Common myeloid progenitor, CD34-positive (primary cell): ENCODE results near the gene PCSK7.

ENCODE experiments used
- CTCF ChIA-PET: fragments of 350-600 bp; sonication (Branson Sonifier 250); formaldehyde crosslinking; loops from one replicate; lab custom pipeline; 2021; ENCODE audit warnings: antibody characterized with exemption; lab: Charles Lee
- POLR2A ChIA-PET: fragments of 350-600 bp; sonication (Branson Sonifier 250); formaldehyde crosslinking; loops from one replicate; lab custom pipeline; 2021; ENCODE audit warnings: antibody characterized with exemption; lab: Charles Lee
- DNase-seq, 3 donors: peaks; one replicate each; pipeline versions ENCODE4 v3.0.0 to v3.0.0-alpha.2; 2013
- H3K27ac ChIP-seq, 2 experiments: 1 replicate in 1 of 2; 2 replicates in 1 of 2; pipeline ENCODE4 v1.7.0; 2013; ENCODE audit warnings: inconsistent platforms in 2 of 2, low read length in 2 of 2, mild to moderate bottlenecking in 2 of 2, low read depth in 1 of 2, moderate library complexity in 1 of 2; ENCODE audit not compliant: severe bottlenecking in 2 of 2, insufficient read depth in 1 of 2, poor library complexity in 1 of 2
- H3K27me3 ChIP-seq, 5 experiments: replicated peaks in 2 of 5; 1 replicate in 3 of 5; 2 replicates in 2 of 5; pipeline versions ENCODE4 v1.6.1 to v1.7.0; 2013; ENCODE audit warnings: low read length in 4 of 5, mild to moderate bottlenecking in 2 of 5, moderate library complexity in 2 of 5, inconsistent platforms in 1 of 5; ENCODE audit not compliant: insufficient read depth in 5 of 5, control insufficient read depth in 4 of 5
- H3K36me3 ChIP-seq, 4 experiments: 1 replicate in 2 of 4; 2 replicates in 2 of 4; pipeline versions ENCODE4 v1.6.1 to v1.7.0; 2013; ENCODE audit warnings: low read length in 3 of 4, control low read depth in 1 of 4, mild to moderate bottlenecking in 1 of 4; ENCODE audit not compliant: control insufficient read depth in 4 of 4, insufficient read depth in 4 of 4
- H3K4me1 ChIP-seq, 4 experiments: 1 replicate in 3 of 4; 2 replicates in 1 of 4; pipeline versions ENCODE4 v1.6.1 to v1.7.1; 2013; ENCODE audit warnings: low read length in 3 of 4, mild to moderate bottlenecking in 3 of 4, control low read depth in 1 of 4, inconsistent platforms in 1 of 4, moderate library complexity in 1 of 4; ENCODE audit not compliant: control insufficient read depth in 4 of 4, insufficient read depth in 4 of 4; ENCODE audit errors: control extremely low read depth in 1 of 4
- H3K4me3 ChIP-seq, 7 experiments: 1 replicate in 4 of 7; 2 replicates in 3 of 7; pipeline versions ENCODE4 v1.5.1 to v1.7.0; 2013; ENCODE audit warnings: mild to moderate bottlenecking in 7 of 7, low read length in 6 of 7, moderate library complexity in 6 of 7, inconsistent platforms in 2 of 7, low read depth in 2 of 7, control low read depth in 1 of 7; ENCODE audit not compliant: insufficient read depth in 4 of 7, control insufficient read depth in 1 of 7; ENCODE audit errors: extremely low read depth in 1 of 7
- H3K9me3 ChIP-seq, 5 experiments: 1 replicate in 4 of 5; 2 replicates in 1 of 5; pipeline versions ENCODE4 v1.6.1 to v1.7.1; 2013; ENCODE audit warnings: low read length in 4 of 5, mild to moderate bottlenecking in 2 of 5, inconsistent platforms in 1 of 5, low read depth in 1 of 5, moderate library complexity in 1 of 5; ENCODE audit not compliant: control insufficient read depth in 4 of 5, insufficient read depth in 2 of 5; ENCODE audit errors: control extremely low read depth in 1 of 5
- WGBS: methylation state at CpG from one replicate; pipeline ENCODE4 v1.1.5; 2013; ENCODE audit not compliant: insufficient coverage; 5-methylcytosine and 5-hydroxymethylcytosine counted together

PCSK7 gene

DNA sequence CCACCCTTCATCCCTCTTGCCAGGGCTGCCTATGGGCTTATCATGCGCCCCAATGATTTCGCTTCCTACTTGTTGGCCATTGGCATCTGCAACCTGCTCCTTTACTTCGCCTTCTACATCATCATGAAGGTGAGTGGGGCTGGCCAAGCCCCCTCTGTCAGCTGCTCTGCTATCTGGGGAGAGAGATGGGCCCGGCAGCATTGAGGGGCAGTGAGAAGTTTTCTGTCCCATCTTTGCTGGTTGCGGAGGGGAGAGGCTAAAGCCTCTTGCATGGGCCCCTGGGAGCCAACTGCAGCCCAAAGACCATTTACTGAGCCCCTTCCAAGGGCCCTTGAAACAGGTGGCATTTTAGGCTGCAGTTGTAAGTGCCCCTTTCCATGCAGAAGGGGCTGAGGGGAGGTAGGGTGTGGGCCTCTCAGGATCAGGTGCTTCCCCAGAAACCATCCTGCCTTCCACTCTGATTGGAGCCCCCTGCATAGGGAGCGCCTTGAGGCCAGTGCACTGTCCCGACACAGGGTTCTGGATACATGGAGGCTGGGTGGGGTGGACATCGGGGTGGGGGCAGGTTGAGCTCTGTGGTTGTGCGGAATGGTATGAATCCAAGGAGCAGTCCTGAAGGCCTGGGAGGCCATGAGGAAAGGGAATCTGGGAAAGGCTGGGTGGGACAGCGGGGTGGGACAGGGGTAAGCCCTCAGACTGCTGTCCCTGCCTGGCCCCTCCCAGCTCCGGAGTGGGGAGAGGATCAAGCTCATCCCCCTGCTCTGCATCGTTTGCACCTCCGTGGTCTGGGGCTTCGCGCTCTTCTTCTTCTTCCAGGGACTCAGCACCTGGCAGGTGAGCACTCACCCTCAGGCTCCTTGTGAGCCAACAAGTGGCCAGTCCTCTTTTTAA, 38.5 kb downstream of the PCSK7 start:
- Histone ChIP-seq H3K4me3 (no peak overlapping the region), H3K27me3 (no peaks in the 10 kb centered on the region), H3K36me3 (peaks cover 3 to 36% (median 12%) of the 10 kb centered on the region in 4 experiments), H3K9me3 (no peaks in the 10 kb centered on the region), H3K27ac (no peak overlapping the region), H3K4me1 (no peaks in the 10 kb centered on the region)
- CTCF ChIA-PET, result interaction anchor here (0.6 to 7.7 kb wide), 3 partner anchors 12 to 306 kb away, joined by 3 to 59 read pairs (median 4); partner anchors contain the start of gene SIDT2
- WGBS, result 97% methylated on average over 8 of the region's 15 CpGs
- POLR2A ChIA-PET, result no interaction called here
- no peak for DNase-seq

- 94% methylated on average over 6 of the region's 17 CpGs for WGBS
- DNase-seq, result no peak
- Histone ChIP-seq H3K4me1 (no peaks in the 10 kb centered on the region), H3K27me3 (no peaks in the 10 kb centered on the region), H3K9me3 (no peaks in the 10 kb centered on the region), H3K36me3 (peaks cover 3 to 44% (median 13%) of the 10 kb centered on the region in 4 experiments), H3K27ac (no peak overlapping the region), H3K4me3 (no peak overlapping the region)
- ChIA-PET POLR2A (no interaction called here), CTCF (interaction anchor here (7.7 kb wide), 1 partner anchor 11 kb away, joined by 59 read pairs; the partner anchor contains the start of gene SIDT2)
Observed at GRCh38 chr11:117192401-117192875, 39.4 kb downstream of the PCSK7 start.

DNA sequence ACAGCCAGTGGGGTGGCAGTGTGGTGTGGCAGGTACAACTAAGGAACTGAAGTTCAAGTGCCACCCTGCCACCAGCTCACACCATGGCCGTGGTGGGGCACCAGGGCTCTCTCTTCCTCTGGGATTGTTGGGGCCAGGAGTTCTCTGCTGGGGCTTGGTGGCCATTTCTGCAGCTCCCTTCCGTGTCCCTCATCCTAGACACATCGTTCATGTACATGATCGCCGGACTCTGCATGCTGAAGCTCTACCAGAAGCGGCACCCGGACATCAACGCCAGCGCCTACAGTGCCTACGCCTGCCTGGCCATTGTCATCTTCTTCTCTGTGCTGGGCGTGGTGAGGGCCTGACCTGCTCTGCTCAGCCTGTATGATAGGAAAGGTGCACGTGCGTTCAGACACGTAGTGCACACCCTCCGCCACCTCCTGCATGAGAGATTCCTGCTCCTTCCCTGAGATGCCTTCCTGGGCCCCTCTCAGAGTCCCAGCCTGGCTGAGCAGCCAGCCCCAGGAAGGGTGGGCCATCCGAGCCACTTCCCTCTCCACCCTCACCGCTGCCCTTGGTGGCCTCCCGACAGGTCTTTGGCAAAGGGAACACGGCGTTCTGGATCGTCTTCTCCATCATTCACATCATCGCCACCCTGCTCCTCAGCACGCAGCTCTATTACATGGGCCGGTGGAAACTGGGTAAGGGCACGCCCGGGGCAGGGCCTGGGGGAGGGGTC, 40.0 kb downstream of the PCSK7 start:
- CTCF ChIA-PET, result interaction anchor here (7.7 kb wide), 1 partner anchor 11 kb away, joined by 59 read pairs; the partner anchor contains the start of gene SIDT2
- H3K4me3 ChIP-seq, result no peak overlapping the region
- POLR2A ChIA-PET, result no interaction called here
- no peaks in the 10 kb centered on the region for H3K27me3 ChIP-seq
- no peak overlapping the region for H3K27ac ChIP-seq
- no peak for DNase-seq
- H3K4me1 ChIP-seq, result no peaks in the 10 kb centered on the region
- H3K9me3 ChIP-seq, result no peaks in the 10 kb centered on the region
- H3K36me3 ChIP-seq, result peaks cover 3 to 48% (median 13%) of the 10 kb centered on the region in 4 experiments
- WGBS, result 96% methylated on average over 23 of the region's 26 CpGs

DNA sequence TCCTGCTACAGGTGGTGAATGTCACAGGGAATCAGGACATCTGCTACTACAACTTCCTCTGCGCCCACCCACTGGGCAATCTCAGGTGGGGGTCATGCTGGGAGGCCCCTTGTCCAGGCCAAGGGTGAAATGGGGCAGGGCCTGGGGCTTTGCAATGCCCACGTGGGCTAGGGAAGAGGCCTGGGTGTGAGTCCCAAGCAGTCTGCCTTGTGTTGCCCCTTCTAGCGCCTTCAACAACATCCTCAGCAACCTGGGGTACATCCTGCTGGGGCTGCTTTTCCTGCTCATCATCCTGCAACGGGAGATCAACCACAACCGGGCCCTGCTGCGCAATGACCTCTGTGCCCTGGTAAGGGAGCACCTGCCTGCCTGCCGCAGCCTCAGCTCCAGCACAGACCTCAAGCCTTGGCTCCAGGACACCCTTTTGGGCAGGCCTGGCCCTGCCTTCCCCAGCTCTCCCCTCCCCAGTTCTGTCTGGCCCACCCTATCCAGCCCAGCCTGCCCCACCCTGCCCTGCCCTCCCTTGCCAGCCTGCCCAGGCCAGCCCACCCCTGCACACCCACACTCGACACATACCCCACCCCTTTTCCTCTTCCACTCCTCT, 41.8 kb downstream of the PCSK7 start:
- Histone ChIP-seq H3K4me3 (no peak overlapping the region), H3K27ac (no peak overlapping the region), H3K27me3 (no peaks in the 10 kb centered on the region), H3K4me1 (no peaks in the 10 kb centered on the region), H3K9me3 (no peaks in the 10 kb centered on the region), H3K36me3 (peaks cover 3 to 44% (median 13%) of the 10 kb centered on the region in 4 experiments)
- ChIA-PET CTCF (interaction anchor here (7.7 kb wide), 1 partner anchor 9 kb away, joined by 59 read pairs; the partner anchor contains the start of gene SIDT2), POLR2A (no interaction called here)
- no peak for DNase-seq
- 91% methylated on average over 7 of the region's 8 CpGs for WGBS

DNA sequence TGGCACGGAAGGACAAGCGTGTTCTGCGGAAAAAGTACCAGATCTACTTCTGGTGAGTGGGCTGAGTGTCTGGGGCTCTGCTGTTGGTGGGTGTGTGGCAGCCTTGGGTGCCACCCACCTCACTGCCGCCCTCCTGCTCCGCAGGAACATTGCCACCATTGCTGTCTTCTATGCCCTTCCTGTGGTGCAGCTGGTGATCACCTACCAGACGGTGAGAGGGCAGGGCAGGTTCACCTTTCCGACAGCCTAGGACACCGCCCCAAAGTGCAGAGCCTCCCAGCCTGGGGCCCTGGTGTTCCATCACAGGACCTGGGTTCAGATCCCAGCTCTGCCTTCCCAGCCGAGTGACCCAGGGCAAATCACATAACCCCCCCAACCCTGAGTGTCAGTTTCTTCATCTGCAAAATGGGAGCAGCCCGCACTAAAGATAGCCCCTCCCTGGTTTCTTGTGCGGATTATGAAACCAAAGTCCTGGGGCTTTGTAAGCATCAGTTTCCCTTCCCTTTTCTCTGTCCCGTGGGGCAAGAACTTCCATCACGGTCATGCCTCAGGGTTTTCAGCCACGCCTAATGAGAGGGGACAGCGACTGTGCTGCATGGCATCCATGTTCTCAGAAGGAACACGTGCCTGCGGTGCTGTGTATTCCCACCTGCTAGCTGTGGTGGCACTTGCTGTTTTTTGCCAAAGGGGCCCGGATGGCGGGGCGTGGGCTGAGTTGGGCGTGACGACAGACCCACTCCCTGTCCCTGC, 42.5 kb downstream of the PCSK7 start:
- ChIA-PET CTCF (interaction anchor here (1.3 kb wide), 1 partner anchor 22 kb away, joined by 4 read pairs; no protein-coding TSS in a partner anchor), POLR2A (no interaction called here)
- H3K4me3 ChIP-seq, result no peak overlapping the region
- DNase-seq, result peak in 2 of 3 donors; percentile 34 to 43
- H3K27ac ChIP-seq, result no peak overlapping the region
- no peaks in the 10 kb centered on the region for H3K9me3 ChIP-seq
- no peaks in the 10 kb centered on the region for H3K4me1 ChIP-seq
- H3K36me3 ChIP-seq, result peaks cover 3 to 43% (median 13%) of the 10 kb centered on the region in 4 experiments
- H3K27me3 ChIP-seq, result no peaks in the 10 kb centered on the region
- 96% methylated on average over 17 of the region's 22 CpGs for WGBS

DNA sequence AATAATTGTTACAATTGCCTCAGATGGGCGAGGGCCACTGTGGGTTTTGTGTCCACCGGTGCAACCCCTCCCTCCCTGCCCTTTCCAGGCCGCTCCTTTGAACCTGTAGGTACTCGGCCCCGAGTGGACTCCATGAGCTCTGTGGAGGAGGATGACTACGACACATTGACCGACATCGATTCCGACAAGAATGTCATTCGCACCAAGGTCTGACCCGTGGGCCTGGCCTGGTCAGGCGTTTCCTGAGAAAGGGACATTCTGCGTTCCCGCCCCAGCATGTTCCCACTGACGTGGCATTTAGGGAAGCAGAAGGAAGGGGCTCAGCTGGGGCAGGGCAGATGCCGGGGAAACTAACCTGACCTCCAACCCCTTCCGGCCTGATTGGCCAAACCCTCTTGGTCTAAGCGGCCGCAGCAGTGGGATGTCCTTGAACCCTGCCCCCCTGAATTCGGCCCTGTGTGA, 43.2 kb downstream of the PCSK7 start:
- 86% methylated on average over 19 of the region's 20 CpGs for WGBS
- CTCF ChIA-PET, result interaction anchor here (1.3 kb wide), 1 partner anchor 23 kb away, joined by 4 read pairs; no protein-coding TSS in a partner anchor
- H3K9me3 ChIP-seq, result no peaks in the 10 kb centered on the region
- no peaks in the 10 kb centered on the region for H3K4me1 ChIP-seq
- H3K4me3 ChIP-seq, result no peak overlapping the region
- POLR2A ChIA-PET, result no interaction called here
- H3K27ac ChIP-seq, result no peak overlapping the region
- no peaks in the 10 kb centered on the region for H3K27me3 ChIP-seq
- DNase-seq, result no peak
- H3K36me3 ChIP-seq, result peaks cover 3 to 46% (median 13%) of the 10 kb centered on the region in 4 experiments
